Upper lobe of left lung (tissue), 4 donors: ENCODE data around the gene GOSR1.

Experiments used
- EP300 ChIP-seq, 4 donors: sonication (generic); formaldehyde crosslinking; IDR thresholded peaks; one replicate each; pipeline ENCODE4 v1.5.1; 2017; ENCODE audit warnings: antibody characterized with exemption in 4 of 4, control low read depth in 2 of 4
- TF ChIP-seq, protein P1 (sequence below), 6 experiments: fragments of 450-650 bp in 4 of 6; fragments of 200-600 bp in 2 of 6; sonication (generic) in 2 of 6; IDR thresholded peaks; one replicate each; pipeline ENCODE4 v1.5.1; 2016 to 2019; ENCODE audit warnings: antibody characterized with exemption in 6 of 6

DNA sequence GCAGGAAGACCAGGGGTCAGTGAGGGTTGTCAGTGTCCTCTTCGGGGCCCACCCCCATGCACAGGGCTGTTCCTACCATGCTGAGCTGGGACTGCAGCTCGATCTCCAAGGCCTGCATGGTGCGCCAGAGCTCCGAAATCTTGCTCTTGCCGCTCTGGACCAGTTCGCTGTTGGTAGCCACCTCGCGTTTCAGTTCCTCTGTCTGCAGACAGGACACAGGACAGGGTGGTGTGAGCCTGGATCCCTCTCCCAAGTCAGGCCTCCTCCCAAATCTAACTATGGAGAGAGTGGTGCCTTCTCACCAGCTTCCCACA lies 90.9 kb downstream of the GOSR1 start:
- TF ChIP-seq, protein P1, sequence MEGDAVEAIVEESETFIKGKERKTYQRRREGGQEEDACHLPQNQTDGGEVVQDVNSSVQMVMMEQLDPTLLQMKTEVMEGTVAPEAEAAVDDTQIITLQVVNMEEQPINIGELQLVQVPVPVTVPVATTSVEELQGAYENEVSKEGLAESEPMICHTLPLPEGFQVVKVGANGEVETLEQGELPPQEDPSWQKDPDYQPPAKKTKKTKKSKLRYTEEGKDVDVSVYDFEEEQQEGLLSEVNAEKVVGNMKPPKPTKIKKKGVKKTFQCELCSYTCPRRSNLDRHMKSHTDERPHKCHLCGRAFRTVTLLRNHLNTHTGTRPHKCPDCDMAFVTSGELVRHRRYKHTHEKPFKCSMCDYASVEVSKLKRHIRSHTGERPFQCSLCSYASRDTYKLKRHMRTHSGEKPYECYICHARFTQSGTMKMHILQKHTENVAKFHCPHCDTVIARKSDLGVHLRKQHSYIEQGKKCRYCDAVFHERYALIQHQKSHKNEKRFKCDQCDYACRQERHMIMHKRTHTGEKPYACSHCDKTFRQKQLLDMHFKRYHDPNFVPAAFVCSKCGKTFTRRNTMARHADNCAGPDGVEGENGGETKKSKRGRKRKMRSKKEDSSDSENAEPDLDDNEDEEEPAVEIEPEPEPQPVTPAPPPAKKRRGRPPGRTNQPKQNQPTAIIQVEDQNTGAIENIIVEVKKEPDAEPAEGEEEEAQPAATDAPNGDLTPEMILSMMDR (IDR thresholded peaks at IDR 0.05), result no peak
- no peak for TF ChIP-seq EP300 (IDR thresholded peaks at IDR 0.05)
